ENCODE measurements around the gene NDUFA13. TPM values are rescaled to one million over a fixed set of nuclear protein-coding genes. Genes with fewer than 3 reads are reported as not detected.
A peak's percentile ranks its signal among the peaks of the same experiment; 100 is the strongest.

Gene NDUFA13
- total and polyA plus RNA-seq, 12 donors, result 17.0 to 558 (median 326) TPM

DNA sequence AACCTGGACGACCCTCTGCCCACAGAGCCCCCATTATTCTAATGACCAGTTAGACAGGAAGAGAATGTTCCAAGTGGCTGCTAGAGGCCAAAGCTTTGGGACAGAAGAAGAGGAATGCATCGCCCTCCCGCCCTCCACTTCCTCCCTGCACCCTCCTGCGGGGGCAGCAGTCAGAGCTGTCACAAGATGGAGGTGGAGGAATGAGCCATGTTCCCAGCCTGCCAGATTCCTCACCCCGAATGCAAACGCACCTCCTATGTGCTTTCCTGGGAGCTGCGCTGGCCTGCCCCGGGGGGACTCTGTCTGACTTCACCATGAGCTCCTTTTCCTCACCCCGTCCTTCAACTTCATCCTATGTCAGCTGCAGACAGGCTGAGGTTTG lies 14.4 kb downstream of the NDUFA13 start:
- Histone ChIP-seq H3K9me3 (replicated peaks in 1 of 3) (no peaks in the 10 kb centered on the region), H3K27me3 (no peaks in the 10 kb centered on the region), H3K4me1 (replicated peaks in 1 of 2) (no peaks in the 10 kb centered on the region), H3K36me3 (replicated peaks in 1 of 2) (peaks cover 0 to 17% of the 10 kb centered on the region in 2 donors), H3K27ac (no peak overlapping the region), H3K4me3 (no peak overlapping the region)
- WGBS, 4 donors, result 49 to 58% (median 51%) methylated on average over 8 to 9 of the region's 9 CpGs
- no peak for DNase-seq
- TF ChIP-seq POLR2A (IDR thresholded peaks at IDR 0.05) (no peak), CTCF (IDR thresholded peaks at IDR 0.05) (no peak)
- intact Hi-C loops (cut with DNase I), result loop anchor here in 1 of 2 donors (5.0 kb wide), 1 partner anchor 427 kb away; no protein-coding TSS in a partner anchor

- no peak overlapping the region for H3K27ac ChIP-seq
- no peaks in the 10 kb centered on the region for H3K9me3 ChIP-seq (replicated peaks in 1 of 3)
- intact Hi-C loops (cut with DNase I), result loop anchor here in 1 of 2 donors (5.0 kb wide), 1 partner anchor 426 kb away; no protein-coding TSS in a partner anchor
- H3K4me1 ChIP-seq (replicated peaks in 1 of 2), result no peaks in the 10 kb centered on the region
- WGBS, 4 donors, result 70 to 82% (median 80%) methylated on average over 4 of the region's 4 CpGs
- H3K27me3 ChIP-seq, result no peaks in the 10 kb centered on the region
- H3K4me3 ChIP-seq, result no peak overlapping the region
- TF ChIP-seq POLR2A (IDR thresholded peaks at IDR 0.05) (no peak), CTCF (IDR thresholded peaks at IDR 0.05) (no peak)
- no peak for DNase-seq
- H3K36me3 ChIP-seq (replicated peaks in 1 of 2), result peaks cover 0 to 17% of the 10 kb centered on the region in 2 donors
These were observed 14.9 kb downstream of the NDUFA13 start for GRCh38 chr19:19530889-19531288.

- no peak for TF ChIP-seq POLR2A (IDR thresholded peaks at IDR 0.05)
- peak; percentile 84 to 97 (median 92) for TF ChIP-seq CTCF (IDR thresholded peaks at IDR 0.05)
- Histone ChIP-seq H3K27ac (no peak overlapping the region), H3K9me3 (replicated peaks in 1 of 3) (no peaks in the 10 kb centered on the region), H3K36me3 (replicated peaks in 1 of 2) (peaks cover 0 to 11% of the 10 kb centered on the region in 2 donors), H3K4me1 (replicated peaks in 1 of 2) (peaks cover 0 to 1% of the 10 kb centered on the region in 2 donors), H3K27me3 (no peaks in the 10 kb centered on the region), H3K4me3 (no peak overlapping the region)
- WGBS, 4 donors, result 22 to 30% (median 23%) methylated on average over 8 to 48 of the region's 48 CpGs
- intact Hi-C loops (cut with DNase I), result loop anchor here (2.0 to 5.0 kb wide), 2 partner anchors 111 to 425 kb away; partner anchors contain the start of gene GMIP (in 1 of the 2)
- peak; percentile 68 to 90 (median 86) for DNase-seq
These were observed 16.2 kb downstream of the NDUFA13 start for GRCh38 chr19:19531951-19532805.

GRCh38 chr19:19532806-19533701 lies 17.0 kb downstream of the NDUFA13 start:
- H3K4me3 ChIP-seq, result no peak overlapping the region
- H3K9me3 ChIP-seq (replicated peaks in 1 of 3), result no peaks in the 10 kb centered on the region
- DNase-seq, result no peak
- peaks cover 4% of the 10 kb centered on the region for H3K27me3 ChIP-seq
- 62 to 75% (median 67%) methylated on average over 10 to 14 of the region's 14 CpGs for WGBS, 4 donors
- peaks cover 0 to 2% of the 10 kb centered on the region in 2 donors for H3K36me3 ChIP-seq (replicated peaks in 1 of 2)
- no peak for TF ChIP-seq POLR2A (IDR thresholded peaks at IDR 0.05)
- no peak for TF ChIP-seq CTCF (IDR thresholded peaks at IDR 0.05)
- intact Hi-C loops (cut with DNase I), result loop anchor here (2.0 to 5.0 kb wide), 2 partner anchors 110 to 424 kb away; partner anchors contain the start of gene GMIP (in 1 of the 2)
- peaks cover 0 to 8% of the 10 kb centered on the region in 2 donors for H3K4me1 ChIP-seq (replicated peaks in 1 of 2)
- H3K27ac ChIP-seq, result no peak overlapping the region
